Stomach smooth muscle (tissue), 2 donors: ENCODE results near the gene SH2D4B.

Source experiments
- H3K27ac ChIP-seq: one replicate; pipeline ENCODE4 v1.7.0; 2013; ENCODE audit warnings: mild to moderate bottlenecking, low read length, inconsistent platforms
- H3K27me3 ChIP-seq, 2 donors: one replicate each; pipeline ENCODE4 v1.7.0; 2013; ENCODE audit warnings: low read length in 2 of 2; ENCODE audit not compliant: insufficient read depth in 2 of 2, control insufficient read depth in 1 of 2
- H3K36me3 ChIP-seq, 2 donors: one replicate each; pipeline ENCODE4 v1.7.0; 2013; ENCODE audit warnings: low read length in 2 of 2; ENCODE audit not compliant: control insufficient read depth in 2 of 2, insufficient read depth in 2 of 2
- H3K4me1 ChIP-seq: one replicate; pipeline ENCODE4 v1.7.0; 2013; ENCODE audit warnings: low read length; ENCODE audit not compliant: control insufficient read depth, insufficient read depth
- H3K4me3 ChIP-seq, 2 donors: one replicate each; pipeline ENCODE4 v1.7.0; 2013; ENCODE audit warnings: low read length in 2 of 2
- H3K9ac ChIP-seq, 2 donors: one replicate each; pipeline ENCODE4 v1.7.0; 2013; ENCODE audit warnings: low read length in 2 of 2, mild to moderate bottlenecking in 1 of 2
- H3K9me3 ChIP-seq, 2 donors: one replicate each; pipeline ENCODE4 v1.7.0; 2013; ENCODE audit warnings: low read length in 2 of 2; ENCODE audit not compliant: control insufficient read depth in 2 of 2
- donor health status: healthy.
- donor health status: Pancreatic carcinoma.

SH2D4B gene

GRCh38 chr10:80612261-80612660, 74.6 kb downstream of the SH2D4B start:
- no peak overlapping the region for H3K27ac ChIP-seq

GRCh38 chr10:80613466-80614170, 75.9 kb downstream of the SH2D4B start:
- no peak overlapping the region for H3K9ac ChIP-seq
- H3K4me1 ChIP-seq = no peaks in the 10 kb centered on the region
- H3K4me3 ChIP-seq = no peak overlapping the region
- no peaks in the 10 kb centered on the region for H3K9me3 ChIP-seq
- H3K27ac ChIP-seq = no peak overlapping the region
- no peaks in the 10 kb centered on the region for H3K36me3 ChIP-seq
- H3K27me3 ChIP-seq = peaks cover 0 to 3% of the 10 kb centered on the region in 2 donors

More at GRCh38 chr10:80612261-80612660, 74.6 kb downstream of the SH2D4B start:
- Histone ChIP-seq H3K36me3 (no peaks in the 10 kb centered on the region), H3K27me3 (peaks cover 0 to 3% of the 10 kb centered on the region in 2 donors), H3K9me3 (no peaks in the 10 kb centered on the region), H3K4me3 (no peak overlapping the region), H3K9ac (no peak overlapping the region), H3K4me1 (no peaks in the 10 kb centered on the region)

GRCh38 chr10:80614576-80615416, 77.1 kb downstream of the SH2D4B start:
- Histone ChIP-seq H3K36me3 (no peaks in the 10 kb centered on the region), H3K9me3 (no peaks in the 10 kb centered on the region), H3K27me3 (peaks cover 0 to 3% of the 10 kb centered on the region in 2 donors), H3K4me3 (no peak overlapping the region), H3K4me1 (no peaks in the 10 kb centered on the region), H3K9ac (no peak overlapping the region), H3K27ac (no peak overlapping the region)

- Histone ChIP-seq H3K27me3 (no peaks in the 10 kb centered on the region), H3K27ac (no peak overlapping the region), H3K9me3 (no peaks in the 10 kb centered on the region), H3K9ac (no peak overlapping the region), H3K4me3 (no peak overlapping the region), H3K36me3 (no peaks in the 10 kb centered on the region), H3K4me1 (no peaks in the 10 kb centered on the region)
Measured at GRCh38 chr10:80617807-80618206, 80.1 kb downstream of the SH2D4B start.

- no peak overlapping the region for H3K27ac ChIP-seq
- H3K9ac ChIP-seq = no peak overlapping the region
- no peaks in the 10 kb centered on the region for H3K36me3 ChIP-seq
- no peaks in the 10 kb centered on the region for H3K9me3 ChIP-seq
- H3K27me3 ChIP-seq = no peaks in the 10 kb centered on the region
- no peaks in the 10 kb centered on the region for H3K4me1 ChIP-seq
- H3K4me3 ChIP-seq = no peak overlapping the region
Measured at GRCh38 chr10:80619036-80619435, 81.3 kb downstream of the SH2D4B start.

- Histone ChIP-seq H3K27ac (no peak overlapping the region), H3K4me1 (no peaks in the 10 kb centered on the region), H3K9ac (no peak overlapping the region), H3K27me3 (no peaks in the 10 kb centered on the region), H3K4me3 (no peak overlapping the region), H3K9me3 (no peaks in the 10 kb centered on the region), H3K36me3 (no peaks in the 10 kb centered on the region)
Measured at GRCh38 chr10:80622153-80622552, 84.5 kb downstream of the SH2D4B start.

GRCh38 chr10:80630324-80630723, 92.6 kb downstream of the SH2D4B start:
- Histone ChIP-seq H3K27ac (no peak overlapping the region), H3K9ac (no peak overlapping the region), H3K4me1 (no peaks in the 10 kb centered on the region), H3K4me3 (no peak overlapping the region), H3K36me3 (no peaks in the 10 kb centered on the region), H3K9me3 (no peaks in the 10 kb centered on the region), H3K27me3 (no peaks in the 10 kb centered on the region)

- H3K36me3 ChIP-seq = no peaks in the 10 kb centered on the region
- no peak overlapping the region for H3K4me3 ChIP-seq
- H3K27ac ChIP-seq = no peak overlapping the region
- no peaks in the 10 kb centered on the region for H3K27me3 ChIP-seq
- H3K9me3 ChIP-seq = no peaks in the 10 kb centered on the region
- no peaks in the 10 kb centered on the region for H3K4me1 ChIP-seq
- no peak overlapping the region for H3K9ac ChIP-seq
Measured at GRCh38 chr10:80632742-80633141, 95.0 kb downstream of the SH2D4B start.

GRCh38 chr10:80633383-80633860, 95.7 kb downstream of the SH2D4B start:
- H3K4me3 ChIP-seq = no peak overlapping the region
- H3K36me3 ChIP-seq = no peaks in the 10 kb centered on the region
- no peaks in the 10 kb centered on the region for H3K27me3 ChIP-seq
- no peaks in the 10 kb centered on the region for H3K4me1 ChIP-seq
- H3K27ac ChIP-seq = no peak overlapping the region
- H3K9ac ChIP-seq = no peak overlapping the region
- H3K9me3 ChIP-seq = no peaks in the 10 kb centered on the region

GRCh38 chr10:80633910-80634309, 96.2 kb downstream of the SH2D4B start:
- H3K36me3 ChIP-seq = no peaks in the 10 kb centered on the region
- no peaks in the 10 kb centered on the region for H3K9me3 ChIP-seq
- H3K4me1 ChIP-seq = no peaks in the 10 kb centered on the region
- H3K4me3 ChIP-seq = no peak overlapping the region
- no peaks in the 10 kb centered on the region for H3K27me3 ChIP-seq
- no peak overlapping the region for H3K27ac ChIP-seq
- no peak overlapping the region for H3K9ac ChIP-seq

- H3K9me3 ChIP-seq = no peaks in the 10 kb centered on the region
- H3K4me3 ChIP-seq = no peak overlapping the region
- no peaks in the 10 kb centered on the region for H3K36me3 ChIP-seq
- no peak overlapping the region for H3K27ac ChIP-seq
- H3K9ac ChIP-seq = no peak overlapping the region
- peaks cover 0 to 3% of the 10 kb centered on the region in 2 donors for H3K27me3 ChIP-seq
- H3K4me1 ChIP-seq = no peaks in the 10 kb centered on the region
Measured at GRCh38 chr10:80642661-80643060, 105.0 kb downstream of the SH2D4B start.
